Measurements from ENCODE around the gene ZNF486.
A peak's percentile ranks its signal among the peaks of the same experiment; 100 is the strongest.

DNA sequence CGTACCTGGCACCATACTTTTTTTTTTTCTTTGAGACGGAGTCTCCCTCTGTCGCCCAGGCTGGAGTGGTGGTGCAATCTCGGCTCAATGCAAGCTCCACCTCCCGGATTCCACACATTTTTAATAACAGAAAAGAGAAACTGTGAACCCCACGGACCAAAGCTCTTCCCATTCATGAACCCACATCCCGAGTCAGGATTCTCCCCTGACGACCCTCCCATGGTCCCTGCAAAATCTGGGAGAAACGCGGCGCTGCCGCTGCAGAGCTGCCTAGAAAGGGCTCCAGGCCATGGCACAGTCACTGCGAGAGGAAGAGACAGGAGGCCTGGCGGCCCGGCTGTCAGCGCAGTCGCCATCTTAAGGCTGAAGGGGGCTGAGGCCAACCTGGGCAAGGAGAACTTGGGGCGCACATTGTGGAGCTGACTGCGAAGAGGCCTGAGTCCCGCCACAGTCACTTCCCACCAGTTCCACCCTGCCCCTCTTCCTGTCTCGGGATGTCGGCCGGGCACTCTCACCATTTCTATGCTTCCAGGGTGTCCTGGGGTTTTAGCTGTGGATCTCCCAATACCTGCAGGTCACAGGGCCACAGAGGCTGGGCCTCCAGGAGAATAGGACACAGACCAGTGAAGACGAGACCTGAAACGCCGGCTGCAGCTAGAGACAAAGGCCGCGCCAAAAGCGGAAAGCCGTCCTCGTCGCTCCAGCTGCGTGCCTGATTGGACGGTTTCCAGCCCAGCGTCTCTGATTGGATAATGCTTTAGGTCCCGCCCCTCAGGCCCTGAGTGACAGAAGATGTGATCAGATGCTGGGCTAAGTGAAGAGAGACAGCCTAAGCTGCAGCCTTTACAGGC is 71.0 kb downstream of the ZNF486 start:
- TF ChIP-seq, protein P1, sequence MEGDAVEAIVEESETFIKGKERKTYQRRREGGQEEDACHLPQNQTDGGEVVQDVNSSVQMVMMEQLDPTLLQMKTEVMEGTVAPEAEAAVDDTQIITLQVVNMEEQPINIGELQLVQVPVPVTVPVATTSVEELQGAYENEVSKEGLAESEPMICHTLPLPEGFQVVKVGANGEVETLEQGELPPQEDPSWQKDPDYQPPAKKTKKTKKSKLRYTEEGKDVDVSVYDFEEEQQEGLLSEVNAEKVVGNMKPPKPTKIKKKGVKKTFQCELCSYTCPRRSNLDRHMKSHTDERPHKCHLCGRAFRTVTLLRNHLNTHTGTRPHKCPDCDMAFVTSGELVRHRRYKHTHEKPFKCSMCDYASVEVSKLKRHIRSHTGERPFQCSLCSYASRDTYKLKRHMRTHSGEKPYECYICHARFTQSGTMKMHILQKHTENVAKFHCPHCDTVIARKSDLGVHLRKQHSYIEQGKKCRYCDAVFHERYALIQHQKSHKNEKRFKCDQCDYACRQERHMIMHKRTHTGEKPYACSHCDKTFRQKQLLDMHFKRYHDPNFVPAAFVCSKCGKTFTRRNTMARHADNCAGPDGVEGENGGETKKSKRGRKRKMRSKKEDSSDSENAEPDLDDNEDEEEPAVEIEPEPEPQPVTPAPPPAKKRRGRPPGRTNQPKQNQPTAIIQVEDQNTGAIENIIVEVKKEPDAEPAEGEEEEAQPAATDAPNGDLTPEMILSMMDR (IDR thresholded peaks at IDR 0.05) = peak in 2 of 6 experiments; percentile 1 to 11
- no peak for TF ChIP-seq POLR2A (IDR thresholded peaks at IDR 0.05)

Measured in adrenal gland (tissue), 5 donors.